Measurements from ENCODE around the gene IDUA.
A peak's percentile ranks its signal among the peaks of the same experiment; 100 is the strongest.
"Not testable (repeated sequence)": the region's sequence is repeated elsewhere in the genome, so short reads cannot be mapped to it uniquely, and the experiment has no call there.

Gene IDUA

GRCh38 chr4:966266-967112, 20.4 kb upstream of the IDUA start:
- no peak for DNase-seq (ENCODE audit: low read depth in 2 of 2, low spot score in 1 of 2)

GRCh38 chr4:967113-968104, 19.4 kb upstream of the IDUA start:
- DNase-seq (ENCODE audit: low read depth in 2 of 2, low spot score in 1 of 2): no peak

GRCh38 chr4:968221-968620, 18.6 kb upstream of the IDUA start:
- DNase-seq (ENCODE audit: low read depth in 2 of 2, low spot score in 1 of 2): no peak

GRCh38 chr4:968621-969394, 18.0 kb upstream of the IDUA start:
- DNase-seq (ENCODE audit: low read depth in 2 of 2, low spot score in 1 of 2): no peak

GRCh38 chr4:970046-970745, 16.6 kb upstream of the IDUA start:
- peak in 1 of 2 donors; percentile 37 for DNase-seq (ENCODE audit: low read depth in 2 of 2, low spot score in 1 of 2)

- DNase-seq (ENCODE audit: low read depth in 2 of 2, low spot score in 1 of 2): no peak
Measured at GRCh38 chr4:970854-971520, 15.9 kb upstream of the IDUA start.

GRCh38 chr4:971666-972500, 15.0 kb upstream of the IDUA start:
- DNase-seq (ENCODE audit: low read depth in 2 of 2, low spot score in 1 of 2): no peak

- peak; percentile 47 to 68 for DNase-seq (ENCODE audit: low read depth in 2 of 2, low spot score in 1 of 2)
Measured at GRCh38 chr4:972651-973424, 14.0 kb upstream of the IDUA start.

GRCh38 chr4:973431-974397, 13.1 kb upstream of the IDUA start, which contains the start of gene DGKQ:
Gene DGKQ, minus strand, starts transcription at chr4:973569. Its CDS starts 87 bp downstream, at chr4:973482.
- peak; percentile 74 to 80 for DNase-seq (ENCODE audit: low read depth in 2 of 2, low spot score in 1 of 2)

- no peak for DNase-seq (ENCODE audit: low read depth in 2 of 2, low spot score in 1 of 2)
Measured at GRCh38 chr4:974668-975067, 12.2 kb upstream of the IDUA start.

- not testable (repeated sequence) for DNase-seq (ENCODE audit: low read depth in 2 of 2, low spot score in 1 of 2)
Measured at GRCh38 chr4:976016-976415, 10.8 kb upstream of the IDUA start.

GRCh38 chr4:978957-979701, 7.7 kb upstream of the IDUA start:
- no peak for DNase-seq (ENCODE audit: low read depth in 2 of 2, low spot score in 1 of 2)

- DNase-seq (ENCODE audit: low read depth in 2 of 2, low spot score in 1 of 2): no peak
Measured at GRCh38 chr4:982291-982690, 4.6 kb upstream of the IDUA start.

- no peak for DNase-seq (ENCODE audit: low read depth in 2 of 2, low spot score in 1 of 2)
Measured at GRCh38 chr4:982814-983213, 4.0 kb upstream of the IDUA start.

GRCh38 chr4:984336-985054, 2.3 kb upstream of the IDUA start:
- no peak for DNase-seq (ENCODE audit: low read depth in 2 of 2, low spot score in 1 of 2)
